GM12801 (cell line): ENCODE data around the gene EFNA5.

Experiments
- TF ChIP-seq, protein P1 (sequence below): IDR thresholded peaks from one replicate; pipeline ENCODE4 v1.5.1; 2011; ENCODE audit warnings: control low read depth; ENCODE audit not compliant: insufficient read length; ENCODE audit errors: extremely low read depth

Gene EFNA5

DNA sequence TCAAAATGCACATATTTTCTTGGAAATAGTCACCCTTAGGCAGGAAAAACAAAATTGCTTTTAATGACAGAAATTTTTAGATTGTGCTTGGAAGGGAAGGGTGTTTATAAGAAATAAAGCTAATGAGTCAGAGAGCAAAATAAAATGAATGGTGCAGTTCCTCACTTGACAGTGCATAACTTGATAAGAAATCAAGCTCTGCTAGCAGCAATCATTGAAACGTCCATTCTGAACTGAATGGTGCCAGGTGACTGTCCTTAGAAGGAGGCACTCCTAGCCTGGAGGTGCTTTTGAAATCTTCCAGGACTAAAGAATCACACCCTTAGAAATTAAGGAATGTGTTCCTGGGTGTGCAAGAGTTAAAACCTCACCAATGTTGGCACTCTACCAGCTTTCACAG lies 202.5 kb downstream of the EFNA5 start:
- TF ChIP-seq, protein P1, sequence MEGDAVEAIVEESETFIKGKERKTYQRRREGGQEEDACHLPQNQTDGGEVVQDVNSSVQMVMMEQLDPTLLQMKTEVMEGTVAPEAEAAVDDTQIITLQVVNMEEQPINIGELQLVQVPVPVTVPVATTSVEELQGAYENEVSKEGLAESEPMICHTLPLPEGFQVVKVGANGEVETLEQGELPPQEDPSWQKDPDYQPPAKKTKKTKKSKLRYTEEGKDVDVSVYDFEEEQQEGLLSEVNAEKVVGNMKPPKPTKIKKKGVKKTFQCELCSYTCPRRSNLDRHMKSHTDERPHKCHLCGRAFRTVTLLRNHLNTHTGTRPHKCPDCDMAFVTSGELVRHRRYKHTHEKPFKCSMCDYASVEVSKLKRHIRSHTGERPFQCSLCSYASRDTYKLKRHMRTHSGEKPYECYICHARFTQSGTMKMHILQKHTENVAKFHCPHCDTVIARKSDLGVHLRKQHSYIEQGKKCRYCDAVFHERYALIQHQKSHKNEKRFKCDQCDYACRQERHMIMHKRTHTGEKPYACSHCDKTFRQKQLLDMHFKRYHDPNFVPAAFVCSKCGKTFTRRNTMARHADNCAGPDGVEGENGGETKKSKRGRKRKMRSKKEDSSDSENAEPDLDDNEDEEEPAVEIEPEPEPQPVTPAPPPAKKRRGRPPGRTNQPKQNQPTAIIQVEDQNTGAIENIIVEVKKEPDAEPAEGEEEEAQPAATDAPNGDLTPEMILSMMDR, result no peak

DNA sequence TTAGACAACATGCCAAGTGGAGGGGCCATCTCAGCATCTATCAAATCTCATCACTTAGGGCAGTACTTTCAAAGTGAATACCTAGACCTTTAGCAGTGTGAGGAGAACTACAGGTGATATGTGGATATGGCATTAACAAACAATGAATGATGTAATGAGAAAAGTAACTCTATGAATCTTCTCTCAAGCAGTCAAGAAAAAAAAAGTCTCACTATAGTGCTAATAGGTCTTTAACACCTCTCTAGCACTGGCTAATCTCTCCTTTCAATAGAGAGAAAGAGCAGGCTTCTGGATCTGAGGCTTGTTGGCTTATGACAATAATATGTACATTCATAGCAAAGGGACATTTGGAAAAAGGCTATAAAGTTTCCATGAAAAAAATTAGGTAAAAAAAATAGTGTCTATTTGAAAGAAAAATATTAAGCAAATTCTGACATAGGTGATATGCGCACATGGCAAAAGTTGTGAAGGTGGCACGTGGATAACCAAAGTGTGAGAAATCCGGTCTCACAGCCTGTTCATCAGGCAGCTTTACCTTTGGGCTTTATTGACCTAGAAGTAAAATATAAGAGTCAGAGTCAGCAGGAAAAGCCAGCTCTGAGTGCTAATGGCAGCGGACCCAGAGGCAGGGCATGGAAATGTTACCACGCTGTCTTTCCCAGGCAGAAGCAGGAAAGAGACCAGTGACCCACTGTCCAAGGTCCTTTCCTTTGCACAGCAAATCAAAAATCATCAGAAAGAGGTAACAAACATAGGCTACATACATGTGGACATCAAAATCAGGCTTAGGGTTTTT lies 203.4 kb downstream of the EFNA5 start:
- TF ChIP-seq, protein P1, result no peak

DNA sequence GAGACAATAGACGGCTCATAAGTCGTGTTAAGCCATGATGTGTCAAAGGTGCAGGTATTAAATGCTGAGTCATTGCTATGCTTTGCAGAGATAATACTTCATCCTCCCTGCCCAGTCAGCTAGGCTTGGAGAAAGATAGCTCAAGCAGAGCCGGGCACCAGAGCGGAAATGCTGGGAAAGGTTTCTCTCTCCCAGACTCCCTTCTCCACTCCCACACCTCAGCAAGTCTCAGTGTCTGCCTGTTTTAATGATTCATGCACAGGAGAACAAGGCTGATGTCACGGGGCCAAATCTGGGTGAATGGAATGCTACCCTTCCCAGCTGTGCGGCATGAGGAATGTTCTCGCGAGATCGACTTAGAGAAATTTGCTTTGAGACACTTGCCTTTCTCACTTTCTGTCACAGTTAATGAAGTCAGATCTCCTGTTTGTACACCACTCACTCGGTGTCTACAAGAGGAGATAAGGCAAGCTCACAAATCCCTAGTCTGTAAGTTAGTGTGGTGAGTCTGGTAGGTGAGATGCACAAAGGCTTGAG lies 204.4 kb downstream of the EFNA5 start:
- TF ChIP-seq, protein P1, result no peak

GRCh38 chr5:107464876-107465275 lies 205.9 kb downstream of the EFNA5 start:
- TF ChIP-seq, protein P1, result no peak

DNA sequence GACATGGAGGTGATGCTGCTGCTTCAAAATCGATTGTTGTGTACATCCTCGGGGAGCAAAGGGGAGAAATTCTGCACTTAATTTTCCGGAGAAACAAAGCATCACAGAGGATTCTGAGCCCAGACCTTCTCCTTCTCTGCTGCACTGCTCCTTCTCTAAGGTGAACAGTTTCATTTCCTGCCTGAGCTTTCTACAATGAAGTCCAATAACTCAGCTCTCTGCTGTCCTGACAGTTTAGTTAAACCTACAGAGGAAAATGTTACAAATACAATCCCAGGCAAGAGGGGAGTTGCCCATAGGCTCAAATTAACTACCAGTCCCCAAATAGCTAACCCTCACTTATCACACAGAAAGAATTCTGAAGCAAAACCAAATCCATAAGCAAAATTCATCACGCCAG lies 206.3 kb downstream of the EFNA5 start:
- TF ChIP-seq, protein P1, result no peak

DNA sequence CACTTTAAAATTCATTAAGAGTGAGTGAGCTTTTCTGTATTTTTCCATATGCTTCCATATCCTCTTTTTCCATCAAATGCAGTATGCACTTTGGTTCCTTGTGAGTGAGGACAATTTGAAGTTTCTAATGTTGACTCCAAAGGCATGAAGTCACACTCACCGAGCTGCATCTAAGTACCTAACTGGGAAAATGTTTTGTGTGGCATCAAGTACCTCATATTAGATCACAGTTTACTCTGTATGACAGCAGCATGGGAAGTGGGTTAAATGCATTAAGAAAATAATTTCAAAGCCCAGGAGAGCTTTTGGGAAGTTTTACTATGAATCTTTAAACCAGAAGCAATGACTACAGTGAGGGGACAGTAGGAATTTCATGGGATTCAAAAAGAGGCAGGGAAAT lies 207.0 kb downstream of the EFNA5 start:
- TF ChIP-seq, protein P1, result no peak

GRCh38 chr5:107461770-107462169 lies 209.0 kb downstream of the EFNA5 start:
- TF ChIP-seq, protein P1, result no peak
